ENCODE data around the gene CYTH3. TPM values are rescaled to one million over a fixed set of nuclear protein-coding genes. Genes with fewer than 3 reads are reported as not detected.
"Not testable (repeated sequence)": the region's sequence is repeated elsewhere in the genome, so short reads cannot be mapped to it uniquely, and the experiment has no call there.

Gene CYTH3
- total RNA-seq, 1 experiment from 2014 or later = 47.8 TPM

GRCh38 chr7:6200971-6201370, 71.5 kb downstream of the CYTH3 start:
- DNase-seq (ENCODE audit: low read depth in 1 of 2, low spot score in 2 of 2) = no peak
- H3K4me3 ChIP-seq = no peak overlapping the region
- peaks cover 8% of the 10 kb centered on the region for H3K36me3 ChIP-seq
- no peaks in the 10 kb centered on the region for H3K27me3 ChIP-seq (replicated peaks)
- H3K27ac ChIP-seq = no peak overlapping the region
- H3K9me3 ChIP-seq (replicated peaks) = no peaks in the 10 kb centered on the region
- H3K4me1 ChIP-seq (replicated peaks) = peaks cover 18% of the 10 kb centered on the region

GRCh38 chr7:6198689-6199595, 73.5 kb downstream of the CYTH3 start:
- Histone ChIP-seq H3K27me3 (replicated peaks) (no peaks in the 10 kb centered on the region), H3K4me3 (no peak overlapping the region), H3K27ac (no peak overlapping the region), H3K9me3 (replicated peaks) (no peaks in the 10 kb centered on the region), H3K36me3 (peaks cover 8% of the 10 kb centered on the region), H3K4me1 (replicated peaks) (peaks cover 11% of the 10 kb centered on the region)
- DNase-seq (ENCODE audit: low read depth in 1 of 2, low spot score in 2 of 2) = peak in 1 of 2 experiments; percentile 21

- Histone ChIP-seq H3K4me3 (no peak overlapping the region), H3K36me3 (peaks cover 8% of the 10 kb centered on the region), H3K9me3 (replicated peaks) (no peaks in the 10 kb centered on the region), H3K27ac (no peak overlapping the region), H3K4me1 (replicated peaks) (peaks cover 11% of the 10 kb centered on the region), H3K27me3 (replicated peaks) (no peaks in the 10 kb centered on the region)
- no peak for DNase-seq (ENCODE audit: low read depth in 1 of 2, low spot score in 2 of 2)
These were observed 74.4 kb downstream of the CYTH3 start for GRCh38 chr7:6197801-6198551.

- Histone ChIP-seq H3K4me3 (no peak overlapping the region), H3K36me3 (peaks cover 15% of the 10 kb centered on the region), H3K9me3 (replicated peaks) (no peaks in the 10 kb centered on the region), H3K27ac (no peak overlapping the region), H3K27me3 (replicated peaks) (no peaks in the 10 kb centered on the region), H3K4me1 (replicated peaks) (peaks cover 6% of the 10 kb centered on the region)
- no peak for DNase-seq (ENCODE audit: low read depth in 1 of 2, low spot score in 2 of 2)
These were observed 78.7 kb downstream of the CYTH3 start for GRCh38 chr7:6193709-6194108.

- peaks cover 41% of the 10 kb centered on the region for H3K36me3 ChIP-seq
- H3K4me3 ChIP-seq; H3K4me1 ChIP-seq (replicated peaks); H3K27ac ChIP-seq; DNase-seq (ENCODE audit: low read depth in 1 of 2, low spot score in 2 of 2); H3K9me3 ChIP-seq (replicated peaks); H3K27me3 ChIP-seq (replicated peaks): not testable (repeated sequence)
These were observed 81.9 kb downstream of the CYTH3 start for GRCh38 chr7:6190563-6190962.

- no peak overlapping the region for H3K4me3 ChIP-seq
- no peak for DNase-seq (ENCODE audit: low read depth in 1 of 2, low spot score in 2 of 2)
These were observed 84.0 kb downstream of the CYTH3 start for GRCh38 chr7:6188389-6188788.

GRCh38 chr7:6186577-6186976, 85.8 kb downstream of the CYTH3 start:
- DNase-seq (ENCODE audit: low read depth in 1 of 2, low spot score in 2 of 2) = no peak
- H3K4me1 ChIP-seq (replicated peaks) = no peaks in the 10 kb centered on the region
- H3K36me3 ChIP-seq = peaks cover 71% of the 10 kb centered on the region

More at GRCh38 chr7:6188389-6188788, 84.0 kb downstream of the CYTH3 start:
- Histone ChIP-seq H3K27me3 (replicated peaks) (no peaks in the 10 kb centered on the region), H3K27ac (no peak overlapping the region), H3K4me1 (replicated peaks) (no peaks in the 10 kb centered on the region), H3K36me3 (peaks cover 57% of the 10 kb centered on the region), H3K9me3 (replicated peaks) (no peaks in the 10 kb centered on the region)

GRCh38 chr7:6182993-6183392, 89.4 kb downstream of the CYTH3 start:
- Histone ChIP-seq H3K36me3 (peaks cover 73% of the 10 kb centered on the region), H3K27me3 (replicated peaks) (no peaks in the 10 kb centered on the region), H3K27ac (no peak overlapping the region), H3K4me3 (no peak overlapping the region), H3K4me1 (replicated peaks) (no peaks in the 10 kb centered on the region), H3K9me3 (replicated peaks) (no peaks in the 10 kb centered on the region)
- no peak for DNase-seq (ENCODE audit: low read depth in 1 of 2, low spot score in 2 of 2)

More at GRCh38 chr7:6186577-6186976, 85.8 kb downstream of the CYTH3 start:
- no peak overlapping the region for H3K27ac ChIP-seq
- no peaks in the 10 kb centered on the region for H3K27me3 ChIP-seq (replicated peaks)
- no peaks in the 10 kb centered on the region for H3K9me3 ChIP-seq (replicated peaks)
- no peak overlapping the region for H3K4me3 ChIP-seq

GRCh38 chr7:6181136-6181535, 91.3 kb downstream of the CYTH3 start:
- peaks cover 6% of the 10 kb centered on the region; the same call in 1 of the 2 replicates for H3K4me1 ChIP-seq (replicated peaks)
- no peaks in the 10 kb centered on the region for H3K9me3 ChIP-seq (replicated peaks)
- H3K27me3 ChIP-seq (replicated peaks) = no peaks in the 10 kb centered on the region
- H3K4me3 ChIP-seq = no peak overlapping the region
- no peak overlapping the region for H3K27ac ChIP-seq
- peaks cover 72% of the 10 kb centered on the region for H3K36me3 ChIP-seq
- no peak for DNase-seq (ENCODE audit: low read depth in 1 of 2, low spot score in 2 of 2)

- Histone ChIP-seq H3K9me3 (replicated peaks) (no peaks in the 10 kb centered on the region), H3K36me3 (peaks cover 72% of the 10 kb centered on the region), H3K27me3 (replicated peaks) (no peaks in the 10 kb centered on the region), H3K4me1 (replicated peaks) (peaks cover 10% of the 10 kb centered on the region), H3K4me3 (no peak overlapping the region), H3K27ac (no peak overlapping the region)
- DNase-seq (ENCODE audit: low read depth in 1 of 2, low spot score in 2 of 2) = no peak
These were observed 92.1 kb downstream of the CYTH3 start for GRCh38 chr7:6180344-6180725.

- H3K9me3 ChIP-seq (replicated peaks) = no peaks in the 10 kb centered on the region
- no peak overlapping the region for H3K27ac ChIP-seq
- no peak overlapping the region for H3K4me3 ChIP-seq
- DNase-seq (ENCODE audit: low read depth in 1 of 2, low spot score in 2 of 2) = no peak
- no peaks in the 10 kb centered on the region for H3K27me3 ChIP-seq (replicated peaks)
- peaks cover 72% of the 10 kb centered on the region for H3K36me3 ChIP-seq
- H3K4me1 ChIP-seq (replicated peaks) = peaks cover 10% of the 10 kb centered on the region
These were observed 92.6 kb downstream of the CYTH3 start for GRCh38 chr7:6179620-6180343.

GRCh38 chr7:6178298-6179029, 94.0 kb downstream of the CYTH3 start:
- Histone ChIP-seq H3K36me3 (peaks cover 69% of the 10 kb centered on the region), H3K4me3 (no peak overlapping the region), H3K4me1 (replicated peaks) (peaks cover 10% of the 10 kb centered on the region), H3K27ac (no peak overlapping the region), H3K9me3 (replicated peaks) (no peaks in the 10 kb centered on the region), H3K27me3 (replicated peaks) (no peaks in the 10 kb centered on the region)
- DNase-seq (ENCODE audit: low read depth in 1 of 2, low spot score in 2 of 2) = no peak

- Histone ChIP-seq H3K9me3 (replicated peaks) (no peaks in the 10 kb centered on the region), H3K27me3 (replicated peaks) (no peaks in the 10 kb centered on the region), H3K4me3 (no peak overlapping the region), H3K36me3 (peaks cover 74% of the 10 kb centered on the region), H3K27ac (no peak overlapping the region), H3K4me1 (replicated peaks) (peaks cover 10% of the 10 kb centered on the region)
- peak in 1 of 2 experiments; percentile 10 for DNase-seq (ENCODE audit: low read depth in 1 of 2, low spot score in 2 of 2)
These were observed 96.8 kb downstream of the CYTH3 start for GRCh38 chr7:6175645-6176044.
